ENCODE data around the gene MCC. TPM values are rescaled to one million over a fixed set of nuclear protein-coding genes. Genes with fewer than 3 reads are reported as not detected.

Gene MCC
- total RNA-seq, 4 donors from 2014 or later, result 17.1 to 90.7 (median 40.1) TPM

DNA sequence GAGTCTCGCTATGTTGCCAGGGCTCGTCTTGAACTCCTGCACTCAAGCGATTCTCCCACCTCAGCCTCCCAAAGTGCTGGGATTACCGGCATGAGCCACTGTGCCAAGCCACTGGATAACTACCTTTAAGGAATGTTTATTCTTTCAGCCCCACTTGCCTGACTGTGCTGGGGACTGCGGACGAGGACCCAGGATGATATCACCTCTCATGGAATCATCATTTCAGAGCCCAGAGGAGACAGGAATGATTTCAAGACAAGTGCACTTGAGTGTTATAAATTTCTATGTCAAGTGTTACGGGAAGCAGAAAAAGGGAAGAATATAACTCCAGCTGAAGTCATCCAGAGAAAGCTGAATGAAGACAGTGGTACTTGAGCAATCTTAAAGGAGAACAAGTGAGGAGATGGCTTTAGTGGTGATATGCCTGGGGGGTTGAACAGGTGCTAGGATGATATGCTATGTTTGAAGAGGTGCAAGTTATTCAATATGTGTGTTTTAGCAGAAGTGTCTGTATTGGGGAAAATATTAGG lies 402.3 kb downstream of the MCC start:
- TF ChIP-seq POLR2A (IDR thresholded peaks at IDR 0.05), result no peak
- TF ChIP-seq, protein P1, sequence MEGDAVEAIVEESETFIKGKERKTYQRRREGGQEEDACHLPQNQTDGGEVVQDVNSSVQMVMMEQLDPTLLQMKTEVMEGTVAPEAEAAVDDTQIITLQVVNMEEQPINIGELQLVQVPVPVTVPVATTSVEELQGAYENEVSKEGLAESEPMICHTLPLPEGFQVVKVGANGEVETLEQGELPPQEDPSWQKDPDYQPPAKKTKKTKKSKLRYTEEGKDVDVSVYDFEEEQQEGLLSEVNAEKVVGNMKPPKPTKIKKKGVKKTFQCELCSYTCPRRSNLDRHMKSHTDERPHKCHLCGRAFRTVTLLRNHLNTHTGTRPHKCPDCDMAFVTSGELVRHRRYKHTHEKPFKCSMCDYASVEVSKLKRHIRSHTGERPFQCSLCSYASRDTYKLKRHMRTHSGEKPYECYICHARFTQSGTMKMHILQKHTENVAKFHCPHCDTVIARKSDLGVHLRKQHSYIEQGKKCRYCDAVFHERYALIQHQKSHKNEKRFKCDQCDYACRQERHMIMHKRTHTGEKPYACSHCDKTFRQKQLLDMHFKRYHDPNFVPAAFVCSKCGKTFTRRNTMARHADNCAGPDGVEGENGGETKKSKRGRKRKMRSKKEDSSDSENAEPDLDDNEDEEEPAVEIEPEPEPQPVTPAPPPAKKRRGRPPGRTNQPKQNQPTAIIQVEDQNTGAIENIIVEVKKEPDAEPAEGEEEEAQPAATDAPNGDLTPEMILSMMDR (IDR thresholded peaks at IDR 0.05), result no peak
- H3K4me3 ChIP-seq, result no peak overlapping the region
- DNase-seq, result no peak
- H3K4me1 ChIP-seq, result peaks cover 0 to 4% of the 10 kb centered on the region in 2 donors
- H3K27me3 ChIP-seq, result no peaks in the 10 kb centered on the region
- no peaks in the 10 kb centered on the region for H3K36me3 ChIP-seq
- H3K9me3 ChIP-seq, result no peaks in the 10 kb centered on the region
- H3K27ac ChIP-seq, result no peak overlapping the region
- intact Hi-C loops (cut with DNase I; ENCODE audit: low total_unique reads), result no loop called here

DNA sequence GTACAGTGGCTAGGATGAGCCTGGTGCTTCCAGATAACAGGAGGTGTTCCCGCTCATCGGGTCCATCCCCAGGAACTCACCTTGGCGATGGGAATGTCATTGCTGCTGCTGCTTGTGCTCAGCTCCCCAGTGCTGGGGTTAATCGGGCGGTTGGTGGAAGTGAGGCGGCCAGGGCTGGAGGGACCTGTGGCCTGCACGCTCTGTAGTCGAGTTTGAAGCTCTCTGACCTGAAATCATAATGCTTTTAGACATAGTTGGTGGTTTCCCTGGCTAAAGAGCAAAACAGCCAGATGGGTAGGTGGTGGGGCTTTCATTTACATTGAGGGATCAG lies 403.2 kb downstream of the MCC start:
- H3K4me3 ChIP-seq, result no peak overlapping the region
- TF ChIP-seq, protein P1 (IDR thresholded peaks at IDR 0.05), result no peak
- TF ChIP-seq POLR2A (IDR thresholded peaks at IDR 0.05), result no peak
- intact Hi-C loops (cut with DNase I; ENCODE audit: low total_unique reads), result no loop called here
- no peak for DNase-seq
- no peaks in the 10 kb centered on the region for H3K27me3 ChIP-seq
- H3K27ac ChIP-seq, result no peak overlapping the region
- no peaks in the 10 kb centered on the region for H3K9me3 ChIP-seq
- H3K36me3 ChIP-seq, result no peaks in the 10 kb centered on the region
- H3K4me1 ChIP-seq, result peaks cover 0 to 4% of the 10 kb centered on the region in 2 donors

DNA sequence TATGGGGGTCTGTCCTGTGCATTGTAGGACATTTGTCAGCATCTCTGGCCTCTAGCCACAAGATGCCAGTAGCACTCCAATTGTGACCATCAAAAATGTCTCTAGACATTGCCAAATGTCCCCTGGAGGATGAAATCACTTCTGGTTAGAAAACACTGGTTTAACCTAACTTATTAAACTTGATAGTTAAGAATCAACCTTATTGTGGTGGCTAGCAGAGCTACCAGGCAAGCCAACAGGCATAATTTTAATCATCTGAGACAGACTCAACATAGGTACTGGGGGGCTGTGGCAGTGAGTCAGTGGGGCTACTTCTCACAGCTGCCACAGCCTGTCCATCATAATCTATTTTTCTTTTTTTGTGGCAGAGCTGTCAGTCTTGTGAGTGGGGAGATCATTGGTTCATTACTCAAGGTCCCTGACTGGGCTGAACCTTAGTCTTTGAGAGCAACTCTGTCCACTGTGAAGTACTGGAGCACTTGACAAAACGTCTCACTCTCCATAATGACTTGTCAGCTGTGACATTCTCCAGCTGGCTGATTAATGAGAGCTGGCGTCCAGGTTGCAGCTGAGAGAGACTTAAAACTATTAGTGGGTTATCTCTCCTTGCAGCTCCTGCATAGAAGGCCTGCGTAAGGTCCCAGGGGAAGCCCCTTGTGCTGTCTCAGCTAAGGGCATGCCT lies 403.7 kb downstream of the MCC start:
- Histone ChIP-seq H3K4me3 (no peak overlapping the region), H3K9me3 (no peaks in the 10 kb centered on the region), H3K27me3 (no peaks in the 10 kb centered on the region), H3K36me3 (no peaks in the 10 kb centered on the region), H3K4me1 (peaks cover 0 to 4% of the 10 kb centered on the region in 2 donors), H3K27ac (no peak overlapping the region)
- no peak for DNase-seq
- intact Hi-C loops (cut with DNase I; ENCODE audit: low total_unique reads), result no loop called here
- no peak for TF ChIP-seq POLR2A (IDR thresholded peaks at IDR 0.05)
- TF ChIP-seq, protein P1 (IDR thresholded peaks at IDR 0.05), result no peak

DNA sequence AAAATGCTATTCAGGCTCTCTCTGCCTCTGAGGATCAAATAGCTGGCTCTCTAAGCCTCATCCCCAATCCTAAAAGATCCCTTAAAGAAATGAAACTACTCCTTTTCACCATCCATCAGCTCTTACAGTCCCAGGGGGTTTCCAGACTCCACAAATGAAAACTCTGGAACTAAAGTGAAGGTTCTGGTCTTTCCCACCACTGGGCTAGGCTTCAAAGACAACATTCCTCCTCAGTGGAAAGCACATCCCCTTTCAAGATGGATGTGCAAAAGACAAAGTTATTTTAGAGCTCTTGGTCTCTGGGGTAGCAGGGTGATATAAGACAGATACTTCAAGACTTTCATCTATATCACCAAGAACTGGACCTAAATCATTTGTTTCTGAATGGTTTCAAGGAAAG lies 404.8 kb downstream of the MCC start:
- H3K4me3 ChIP-seq, result no peak overlapping the region

DNA sequence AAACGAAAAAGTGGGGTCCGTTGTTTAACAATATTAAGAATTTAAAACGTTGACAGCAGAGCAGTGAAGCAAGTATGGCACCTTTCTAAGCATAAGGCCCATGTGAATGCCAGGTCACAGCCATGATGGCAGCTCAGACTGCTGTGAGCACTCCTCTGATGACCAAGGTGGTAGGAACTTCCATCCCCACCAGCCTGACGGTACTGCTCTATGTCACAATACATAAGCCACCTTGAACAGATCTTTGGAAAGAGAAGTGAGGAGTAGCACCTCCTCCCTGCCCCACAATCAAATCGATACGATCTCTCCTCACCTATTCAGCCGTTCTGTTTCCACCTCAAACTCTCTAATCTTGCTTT lies 405.7 kb downstream of the MCC start:
- Histone ChIP-seq H3K9me3 (no peaks in the 10 kb centered on the region), H3K27me3 (no peaks in the 10 kb centered on the region), H3K4me3 (no peak overlapping the region), H3K27ac (no peak overlapping the region), H3K36me3 (no peaks in the 10 kb centered on the region), H3K4me1 (no peaks in the 10 kb centered on the region)
- intact Hi-C loops (cut with DNase I; ENCODE audit: low total_unique reads), result no loop called here
- TF ChIP-seq, protein P1 (IDR thresholded peaks at IDR 0.05), result no peak
- no peak for TF ChIP-seq POLR2A (IDR thresholded peaks at IDR 0.05)
- no peak for DNase-seq

More for the DNA sequence above, 404.8 kb downstream of the MCC start:
- Histone ChIP-seq H3K4me1 (peaks cover 0 to 3% of the 10 kb centered on the region in 2 donors), H3K27me3 (no peaks in the 10 kb centered on the region), H3K27ac (no peak overlapping the region), H3K36me3 (no peaks in the 10 kb centered on the region), H3K9me3 (no peaks in the 10 kb centered on the region)
- TF ChIP-seq, protein P1 (IDR thresholded peaks at IDR 0.05), result no peak
- no peak for TF ChIP-seq POLR2A (IDR thresholded peaks at IDR 0.05)
- DNase-seq, result no peak
- intact Hi-C loops (cut with DNase I; ENCODE audit: low total_unique reads), result no loop called here

Measured in uterus (tissue), 4 donors.